ENCODE measurements around the gene UGDH. TPM values are rescaled to one million over a fixed set of nuclear protein-coding genes. Genes with fewer than 3 reads are reported as not detected.
"Not testable (repeated sequence)": the region's sequence is repeated elsewhere in the genome, so short reads cannot be mapped to it uniquely, and the experiment has no call there.

Gene UGDH
- polyA plus RNA-seq (ENCODE audit: insufficient read length in 4 of 4): 100 to 1,000 TPM in 1 of 4 donors, 10 to 100 TPM in 3; 88.6 to 116 (median 90.3) TPM

- peak; percentile 92 to 97 (median 94) for DNase-seq (ENCODE audit: low read depth in 4 of 4, low spot score in 2 of 4)
Measured at GRCh38 chr4:39527296-39528060, at the start of gene UGDH. TSS of gene UGDH (minus strand) at chr4:39527439. CDS start at chr4:39521512, 5,927 bp downstream.

- no peak for DNase-seq (ENCODE audit: low read depth in 4 of 4, low spot score in 2 of 4)
Measured at GRCh38 chr4:39574946-39575345, 47.7 kb upstream of the UGDH start.

- no peak for DNase-seq (ENCODE audit: low read depth in 4 of 4, low spot score in 2 of 4)
Measured at GRCh38 chr4:39571504-39571903, 44.3 kb upstream of the UGDH start.

- no peak for DNase-seq (ENCODE audit: low read depth in 4 of 4, low spot score in 2 of 4)
Measured at GRCh38 chr4:39571054-39571453, 43.8 kb upstream of the UGDH start.

GRCh38 chr4:39569209-39569608 lies 42.0 kb upstream of the UGDH start:
- no peak for DNase-seq (ENCODE audit: low read depth in 4 of 4, low spot score in 2 of 4)

- no peak for DNase-seq (ENCODE audit: low read depth in 4 of 4, low spot score in 2 of 4)
Measured at GRCh38 chr4:39568805-39569204, 41.6 kb upstream of the UGDH start.

GRCh38 chr4:39565878-39566600 lies 38.8 kb upstream of the UGDH start:
- no peak for DNase-seq (ENCODE audit: low read depth in 4 of 4, low spot score in 2 of 4)

GRCh38 chr4:39563346-39563847 lies 36.2 kb upstream of the UGDH start:
- no peak for DNase-seq (ENCODE audit: low read depth in 4 of 4, low spot score in 2 of 4)

GRCh38 chr4:39562792-39563191 lies 35.6 kb upstream of the UGDH start:
- no peak for DNase-seq (ENCODE audit: low read depth in 4 of 4, low spot score in 2 of 4)

- no peak for DNase-seq (ENCODE audit: low read depth in 4 of 4, low spot score in 2 of 4)
Measured at GRCh38 chr4:39559626-39560025, 32.4 kb upstream of the UGDH start.

GRCh38 chr4:39555472-39555871 lies 28.2 kb upstream of the UGDH start:
- DNase-seq (ENCODE audit: low read depth in 4 of 4, low spot score in 2 of 4): no peak

GRCh38 chr4:39548425-39549067 lies 21.3 kb upstream of the UGDH start:
- DNase-seq (ENCODE audit: low read depth in 4 of 4, low spot score in 2 of 4): no peak

GRCh38 chr4:39544580-39545315 lies 17.5 kb upstream of the UGDH start:
- DNase-seq (ENCODE audit: low read depth in 4 of 4, low spot score in 2 of 4): no peak

GRCh38 chr4:39544080-39544479 lies 16.8 kb upstream of the UGDH start:
- not testable (repeated sequence) for DNase-seq (ENCODE audit: low read depth in 4 of 4, low spot score in 2 of 4)

GRCh38 chr4:39543034-39543433 lies 15.8 kb upstream of the UGDH start:
- DNase-seq (ENCODE audit: low read depth in 4 of 4, low spot score in 2 of 4): no peak

- DNase-seq (ENCODE audit: low read depth in 4 of 4, low spot score in 2 of 4): peak in 2 of 4 donors; percentile 29 to 39
Measured at GRCh38 chr4:39542611-39543012, 15.4 kb upstream of the UGDH start.

- peak in 1 of 4 donors; percentile 23 for DNase-seq (ENCODE audit: low read depth in 4 of 4, low spot score in 2 of 4)
Measured at GRCh38 chr4:39541987-39542610, 14.9 kb upstream of the UGDH start.

GRCh38 chr4:39539089-39539611 lies 11.9 kb upstream of the UGDH start:
- peak in 1 of 4 donors; percentile 24 for DNase-seq (ENCODE audit: low read depth in 4 of 4, low spot score in 2 of 4)

- no peak for DNase-seq (ENCODE audit: low read depth in 4 of 4, low spot score in 2 of 4)
Measured at GRCh38 chr4:39533541-39533940, 6.3 kb upstream of the UGDH start.

GRCh38 chr4:39532237-39532636 lies 5.0 kb upstream of the UGDH start:
- not testable (repeated sequence) for DNase-seq (ENCODE audit: low read depth in 4 of 4, low spot score in 2 of 4)
